HL-60/S4 treated with phorbol 12-myristate 13-acetate at 8.2 ng/mL for 4 days and 3 days (cell line): ENCODE data around the gene SHISA3.
"Not testable (repeated sequence)": the region's sequence is repeated elsewhere in the genome, so short reads cannot be mapped to it uniquely, and the experiment has no call there.

Source experiments
- in situ Hi-C: fragments of 300-500 bp; cut with MboI; formaldehyde crosslinking; loops from 2 replicates; pipeline ENCODE4 v1.15.0; 2022; ENCODE audit warnings: low sequenced_read_pairs

SHISA3 gene

DNA sequence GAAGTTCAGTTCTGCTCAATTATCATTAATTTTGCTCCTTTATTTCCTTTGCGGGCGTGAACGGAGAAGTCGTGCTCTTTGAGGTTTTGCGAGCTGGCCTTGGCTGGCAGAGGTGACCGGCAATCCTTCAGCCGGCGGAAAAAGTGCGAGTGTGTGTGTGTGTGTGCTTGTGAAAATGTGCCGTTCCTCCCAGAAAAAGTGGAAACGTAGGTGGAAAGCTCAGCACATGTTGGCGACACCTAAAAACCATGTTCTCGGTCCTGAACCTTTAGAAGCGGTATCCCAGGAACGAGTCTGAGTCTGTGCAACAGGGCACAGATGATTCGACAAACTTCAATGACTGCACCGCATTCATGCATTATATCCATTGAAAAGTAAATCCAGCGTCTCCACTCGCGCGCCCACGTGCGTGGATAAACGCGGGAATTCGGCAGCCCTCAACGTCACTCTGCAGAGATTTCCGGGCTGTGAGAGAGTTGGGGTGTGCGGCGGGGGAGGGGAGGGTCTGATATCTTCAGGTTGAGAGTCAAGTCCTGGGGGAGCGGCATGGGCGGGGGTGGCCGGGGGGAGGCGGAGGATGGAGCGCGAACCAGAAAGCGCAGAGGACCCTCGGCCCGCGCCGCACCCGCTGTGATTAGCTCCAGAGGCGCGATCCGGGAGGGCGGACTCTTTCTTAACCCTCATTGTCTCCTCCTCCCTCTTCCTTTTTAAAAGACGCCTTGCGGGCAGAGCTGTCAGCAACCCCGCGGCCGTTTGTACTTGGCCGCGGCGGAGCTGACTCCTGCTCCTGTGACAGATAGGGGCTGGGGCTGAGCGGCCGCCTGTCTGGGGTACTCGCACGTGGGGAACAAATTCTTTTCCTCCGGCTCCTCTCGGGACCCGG lies at the start of gene SHISA3:
Gene SHISA3 (plus strand): TSS at position 737 of the 883 bp plus-strand sequence. CDS start 569 bp downstream, outside the sequence.
- in situ Hi-C loops = no loop called here

DNA sequence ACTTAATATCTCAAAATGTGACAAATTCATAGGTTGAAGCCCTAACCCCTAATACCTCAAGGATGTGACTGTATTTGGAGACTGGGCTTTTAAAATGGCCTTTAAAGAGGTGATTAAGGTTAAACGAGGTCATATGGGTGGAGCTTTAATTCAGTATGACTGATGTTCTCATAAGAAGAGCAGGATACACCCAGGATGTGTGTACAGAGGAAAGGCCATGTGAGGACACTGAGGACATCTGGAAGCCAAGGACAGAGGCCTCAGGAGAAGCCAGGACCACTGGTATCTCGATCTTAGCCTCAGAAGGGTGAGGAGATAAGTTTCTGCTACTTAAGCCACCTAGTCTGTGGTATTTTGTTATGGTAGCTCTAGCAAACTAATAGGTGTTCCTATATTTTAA lies 49.0 kb upstream of the SHISA3 start:
- in situ Hi-C loops = no loop called here

DNA sequence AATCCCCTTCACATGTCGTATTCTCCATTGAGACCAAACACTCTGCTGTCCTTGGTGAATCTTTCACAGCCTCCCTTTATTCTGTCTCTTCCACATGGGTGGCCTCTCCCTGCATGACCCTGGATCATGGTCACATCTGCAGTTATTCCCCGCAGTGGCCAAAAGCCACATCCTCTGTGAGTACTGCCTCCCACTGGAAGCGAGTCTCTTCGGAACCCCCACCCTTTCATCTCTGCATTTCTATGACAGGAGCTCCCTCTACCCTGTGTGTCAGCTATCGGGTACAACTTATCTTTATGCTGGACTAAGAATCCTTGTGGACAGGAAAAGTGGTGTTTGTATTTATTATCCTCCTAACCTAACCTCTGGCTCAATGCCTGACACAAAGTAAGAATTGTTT lies 48.6 kb upstream of the SHISA3 start:
- in situ Hi-C loops = no loop called here

DNA sequence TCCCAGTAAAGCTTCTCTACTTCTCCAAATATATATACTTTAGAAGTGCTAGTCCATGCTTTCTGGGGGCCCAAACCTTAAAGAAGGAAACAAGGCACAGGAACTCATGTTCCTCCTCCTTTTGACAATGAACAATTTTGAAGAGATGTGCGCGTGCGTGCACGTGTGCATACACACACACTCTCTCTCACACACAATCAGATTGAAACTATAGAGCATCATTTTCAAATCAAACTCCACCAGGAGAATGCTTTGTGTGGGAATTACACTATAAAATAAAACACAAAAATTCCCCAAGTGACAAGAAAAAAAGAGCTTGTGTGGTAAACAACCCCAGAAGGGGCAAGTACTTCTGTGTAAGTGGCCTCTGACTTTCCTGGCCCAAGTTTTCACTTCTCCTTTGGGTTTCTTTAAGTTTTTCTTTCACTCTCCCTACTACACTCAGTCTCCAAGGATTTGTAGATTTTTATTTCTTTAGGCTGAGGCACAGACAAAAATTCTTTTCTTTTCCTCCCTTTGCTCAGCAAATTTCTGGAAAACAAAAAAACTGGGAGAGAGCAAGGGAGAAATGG lies 46.6 kb upstream of the SHISA3 start:
- in situ Hi-C loops = no loop called here

DNA sequence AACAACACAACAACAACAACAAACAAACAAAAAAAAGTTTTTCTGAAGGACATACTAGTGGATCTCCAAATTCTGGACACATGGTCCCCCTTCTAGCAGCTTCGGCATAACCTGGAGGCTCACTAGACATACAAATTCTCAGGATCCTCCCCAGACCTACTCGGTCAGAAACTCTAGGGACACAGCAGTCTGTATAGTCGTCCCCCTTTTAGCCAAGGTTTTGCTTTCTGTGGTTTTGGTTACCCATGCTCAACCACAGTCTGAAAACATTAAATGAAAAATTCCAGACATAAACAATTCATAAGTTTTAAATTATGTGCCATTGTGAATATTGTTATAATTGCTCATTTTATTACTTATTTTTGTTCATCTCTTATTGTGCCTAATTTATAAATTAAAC lies 45.2 kb upstream of the SHISA3 start:
- in situ Hi-C loops = no loop called here

DNA sequence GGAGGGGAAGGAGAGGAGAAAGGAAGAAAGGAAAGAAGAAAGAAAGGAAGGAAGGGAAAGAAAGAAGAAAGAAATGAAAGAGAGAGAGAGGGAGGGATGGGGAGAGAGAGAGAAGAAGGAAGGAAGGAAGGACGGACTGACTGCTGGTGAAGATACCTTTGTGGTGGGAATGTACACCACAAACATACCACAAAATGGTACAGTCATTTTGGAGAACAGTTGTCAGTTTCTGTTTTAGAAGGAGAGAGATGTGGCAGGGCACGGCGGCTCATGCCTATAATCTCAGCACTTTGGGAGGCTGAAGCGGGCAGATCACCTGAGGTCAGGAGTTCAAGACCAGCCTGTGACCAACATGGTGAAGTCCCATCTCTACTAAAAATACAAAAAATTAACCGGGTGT lies 40.0 kb upstream of the SHISA3 start:
- in situ Hi-C loops = no loop called here

DNA sequence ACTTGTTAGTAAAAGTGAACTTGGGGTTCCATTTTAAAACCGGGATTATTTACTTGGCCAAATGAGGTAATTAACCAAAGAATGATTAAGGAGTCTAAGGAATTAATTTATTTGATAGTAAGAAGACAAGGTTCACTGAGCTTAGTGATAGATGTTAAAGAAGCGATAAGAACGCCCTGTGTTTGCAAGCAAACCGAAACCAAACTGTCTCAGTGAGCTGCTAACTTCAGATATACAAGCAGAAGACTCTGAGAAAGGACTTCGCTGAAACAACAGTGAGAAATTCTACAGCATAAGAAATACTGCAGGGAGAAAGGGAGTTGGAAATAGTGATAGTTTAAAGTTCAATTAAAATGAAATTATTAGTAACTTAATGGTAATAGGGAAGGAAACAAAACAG lies 37.6 kb upstream of the SHISA3 start:
- in situ Hi-C loops = no loop called here

DNA sequence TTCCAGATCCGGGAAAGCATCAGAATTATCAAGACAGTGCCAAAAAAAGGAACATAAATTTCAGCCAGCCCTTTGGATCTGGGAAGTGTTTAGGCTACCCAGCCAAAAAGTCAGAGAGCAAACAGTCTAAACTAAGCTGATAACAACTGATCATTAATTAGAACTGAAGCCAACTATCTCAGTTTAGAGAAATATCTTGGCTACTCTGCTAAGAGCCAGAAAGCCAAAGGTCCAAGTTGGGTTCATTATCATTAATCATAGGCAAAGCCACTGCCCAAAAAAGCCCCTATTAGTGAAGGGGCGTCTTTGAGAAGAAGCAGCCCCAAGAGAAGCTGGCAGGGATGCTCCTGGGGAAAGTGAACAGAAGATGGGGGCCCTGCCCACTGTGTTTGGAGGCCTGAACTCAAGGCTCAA lies 37.0 kb upstream of the SHISA3 start:
- in situ Hi-C loops = no loop called here

DNA sequence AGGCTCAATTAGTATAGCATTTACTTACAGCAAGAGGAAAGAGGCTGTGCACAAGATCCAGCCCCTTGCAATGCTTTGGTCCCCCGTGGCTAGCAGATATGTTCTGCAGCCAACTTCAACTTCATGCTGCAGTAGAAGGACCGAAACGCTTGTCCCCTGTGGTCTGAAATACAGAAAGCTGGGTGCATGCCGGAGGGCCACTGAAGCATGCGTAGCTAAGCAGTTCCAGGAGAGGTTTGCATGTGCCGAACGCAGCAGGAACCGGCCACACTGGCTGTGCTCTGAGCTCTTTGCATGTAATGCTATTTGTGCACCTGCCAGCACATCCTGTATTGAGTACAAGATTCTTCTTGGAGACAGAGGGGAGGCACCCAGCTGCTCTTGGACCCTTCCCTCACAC lies 35.8 kb upstream of the SHISA3 start:
- in situ Hi-C loops = no loop called here

DNA sequence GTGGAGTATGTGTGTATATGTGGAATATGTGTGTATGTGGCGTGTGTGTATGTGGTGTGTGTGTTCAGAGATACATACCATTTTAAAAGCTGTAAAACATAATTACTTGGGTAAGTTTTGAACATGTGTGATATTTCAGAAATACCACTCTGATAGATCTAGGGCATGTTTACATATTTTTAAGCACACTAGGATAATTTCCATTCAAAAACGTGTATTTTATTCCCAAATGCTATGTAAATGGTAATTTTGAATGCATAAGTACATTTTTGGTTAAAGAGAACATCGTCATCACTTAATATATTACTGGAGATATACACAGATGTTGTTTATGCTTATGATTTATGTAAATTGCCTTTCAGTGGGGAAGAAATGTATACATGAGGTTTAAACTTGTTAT lies 34.7 kb upstream of the SHISA3 start:
- in situ Hi-C loops = no loop called here

DNA sequence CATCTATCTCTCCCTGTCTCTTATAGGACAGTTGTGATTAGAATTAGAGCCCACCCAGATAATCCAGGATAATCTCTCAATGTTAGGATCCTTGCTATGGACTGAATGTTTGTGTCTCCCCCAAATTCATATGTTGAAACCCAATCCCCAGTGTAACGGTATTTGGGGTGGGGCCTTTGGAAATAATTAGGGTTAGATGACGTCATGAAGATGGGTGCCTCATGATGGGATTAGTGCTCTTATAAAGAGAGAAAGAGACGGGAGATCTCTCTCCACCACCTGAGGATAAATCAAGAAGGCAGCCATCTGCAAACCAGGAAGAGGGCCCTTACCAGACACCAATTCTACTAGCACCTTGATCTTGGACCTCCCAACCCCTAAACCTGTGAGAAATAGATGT lies 33.7 kb upstream of the SHISA3 start:
- in situ Hi-C loops = no loop called here

DNA sequence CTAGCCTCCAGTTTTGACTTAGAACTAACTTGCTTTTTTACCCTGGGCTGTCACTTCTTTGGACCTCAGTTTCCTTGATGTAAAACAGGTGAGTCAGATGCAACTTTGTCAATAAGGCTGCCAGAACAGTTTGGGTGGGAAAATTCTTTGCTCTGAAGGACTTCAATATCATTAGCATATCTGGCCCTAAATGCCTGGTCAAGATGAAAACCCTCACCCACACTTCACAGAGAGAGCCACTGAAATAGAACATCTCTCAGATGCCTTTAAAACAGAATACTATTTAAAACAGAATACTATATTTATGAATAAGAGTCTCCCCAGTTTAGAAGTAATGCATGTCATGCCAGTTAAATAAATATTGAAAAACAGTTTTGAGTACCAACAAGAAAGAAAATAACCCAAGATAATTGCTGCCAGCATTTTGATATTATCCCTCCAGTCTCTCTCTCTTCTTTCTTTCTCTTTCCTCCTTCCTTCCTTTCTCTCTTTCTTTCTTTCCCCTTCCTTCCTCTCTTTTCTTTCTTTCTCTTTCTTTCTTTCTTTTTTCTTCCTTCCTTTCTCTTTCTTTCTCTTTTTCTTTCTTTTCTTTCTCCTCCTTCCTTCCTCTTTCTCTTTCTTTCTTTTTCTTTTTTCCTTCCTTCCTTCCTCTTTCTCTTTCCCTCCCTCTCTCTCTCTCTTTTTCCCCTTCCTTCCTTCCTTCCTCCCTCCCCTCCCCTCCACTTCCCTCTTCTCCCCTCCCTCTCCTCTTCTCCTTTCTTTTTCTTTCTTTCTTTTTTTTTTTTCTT lies 32.8 kb upstream of the SHISA3 start:
- in situ Hi-C loops = no loop called here

DNA sequence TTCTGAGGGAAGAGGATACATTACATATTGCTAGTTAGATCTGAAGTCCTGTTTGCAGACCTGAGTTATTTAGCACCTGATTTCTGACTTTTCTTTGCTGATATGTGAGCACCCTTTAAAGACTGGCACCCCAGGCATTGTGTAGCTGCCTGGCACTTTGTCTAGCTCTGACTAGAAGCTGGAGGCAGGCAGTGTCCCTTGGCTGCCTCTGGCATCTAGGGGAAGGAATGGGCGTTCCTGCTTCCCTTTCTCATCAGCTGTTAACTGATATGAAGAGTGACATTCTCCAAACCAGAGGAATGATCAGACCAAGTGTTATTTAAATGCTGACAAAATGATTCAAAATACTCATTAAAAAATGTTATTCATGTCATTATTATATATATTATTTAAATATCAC lies 30.3 kb upstream of the SHISA3 start:
- in situ Hi-C loops = no loop called here

DNA sequence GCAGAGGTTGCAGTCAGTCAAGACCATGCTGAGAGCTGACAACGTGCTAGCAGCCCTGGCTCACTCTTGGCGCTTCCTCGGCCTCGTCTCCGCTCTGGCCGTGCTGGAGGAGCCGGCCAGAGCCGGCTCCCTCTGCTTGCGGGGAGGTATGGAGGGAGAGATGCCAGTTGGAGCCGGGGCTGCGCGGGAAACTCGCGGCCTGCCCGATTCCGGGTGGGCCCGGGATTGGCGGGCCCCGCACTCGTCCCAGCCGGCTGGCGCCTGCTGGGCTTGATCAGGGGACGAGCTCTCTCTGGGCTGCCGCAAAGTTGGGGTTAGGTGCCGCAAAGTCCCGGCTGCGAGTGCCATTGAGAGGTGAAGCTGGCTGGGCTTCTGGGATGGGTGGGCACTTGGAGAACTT lies 27.8 kb upstream of the SHISA3 start:
- in situ Hi-C loops = no loop called here

DNA sequence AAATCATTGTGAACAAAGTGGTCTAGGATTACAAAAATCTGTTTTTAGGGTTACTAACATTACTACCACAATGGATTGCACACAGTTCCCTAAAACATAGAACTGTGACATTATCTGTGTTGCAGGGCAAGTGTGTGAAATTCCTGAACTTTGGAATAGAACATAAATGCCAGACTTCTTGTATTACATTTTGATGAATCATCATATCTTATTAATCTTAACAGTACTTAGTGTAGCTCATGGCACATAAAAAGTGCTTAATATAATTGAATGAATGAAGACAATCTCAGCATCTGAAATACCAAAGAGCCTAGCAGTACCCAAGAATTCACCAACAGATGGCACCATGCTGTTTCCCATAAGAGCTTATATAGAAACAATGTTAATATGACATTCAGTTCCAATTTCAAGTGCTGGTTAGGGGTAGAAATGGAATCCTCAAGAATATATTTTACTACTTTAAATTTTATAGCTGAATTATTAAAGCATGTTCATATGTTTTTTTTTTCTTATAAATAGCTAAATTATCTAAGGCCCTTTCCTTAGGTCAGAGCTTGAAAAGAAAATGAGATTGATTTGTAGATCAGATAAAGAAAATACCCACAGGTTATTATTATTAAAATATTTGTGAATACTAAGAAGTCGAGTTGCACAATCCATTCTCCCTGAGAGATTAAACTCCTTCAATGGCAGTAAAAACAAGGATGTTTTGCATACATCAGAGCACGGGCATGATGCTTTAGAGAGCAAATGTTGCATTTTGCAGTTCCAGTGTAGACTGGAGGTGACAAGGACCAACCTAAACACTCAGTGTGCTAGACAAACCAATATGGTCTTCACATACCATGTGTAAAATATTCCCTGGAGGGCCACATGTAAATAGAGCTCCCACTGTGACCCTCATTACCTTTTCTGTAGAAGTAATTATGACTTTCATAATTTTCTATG lies 25.7 kb upstream of the SHISA3 start:
- in situ Hi-C loops = no loop called here

DNA sequence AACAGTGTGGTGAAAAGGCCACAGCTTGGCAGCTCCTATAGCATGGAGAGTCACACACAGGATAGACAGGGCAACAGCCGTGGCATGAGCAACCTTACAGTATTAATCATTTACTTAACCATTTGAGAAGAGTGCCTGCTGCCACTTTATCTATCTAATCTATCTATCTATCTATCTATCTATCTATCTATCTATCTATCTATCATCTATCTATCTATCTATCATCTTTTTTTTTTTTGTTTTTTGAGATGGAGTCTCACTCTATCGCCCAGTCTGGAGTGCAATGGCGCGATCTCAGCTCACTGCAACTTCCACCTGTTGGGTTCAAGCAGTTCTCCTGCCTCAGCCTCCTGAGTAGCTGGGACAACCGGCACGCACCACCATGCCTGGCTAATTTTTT lies 25.0 kb upstream of the SHISA3 start:
- in situ Hi-C loops = not testable (repeated sequence)

DNA sequence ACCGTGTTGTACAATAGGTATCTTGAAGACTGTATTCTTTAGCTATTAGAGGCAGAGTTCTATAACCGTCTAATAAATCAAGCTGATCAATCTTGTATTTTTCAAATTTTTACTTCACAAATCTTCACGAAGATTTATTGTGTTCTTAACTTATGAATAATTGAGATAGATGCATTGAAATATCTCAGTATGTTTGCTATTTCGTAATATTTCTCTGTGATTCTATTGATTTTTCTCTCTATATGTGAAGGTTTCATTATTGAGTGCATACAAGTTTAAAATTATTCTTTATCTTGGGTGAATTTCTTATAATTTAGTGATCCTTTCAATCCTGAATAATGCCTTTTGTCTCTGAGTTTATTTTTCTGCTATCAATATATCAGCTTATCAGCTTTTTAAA lies 19.8 kb upstream of the SHISA3 start:
- in situ Hi-C loops = no loop called here

DNA sequence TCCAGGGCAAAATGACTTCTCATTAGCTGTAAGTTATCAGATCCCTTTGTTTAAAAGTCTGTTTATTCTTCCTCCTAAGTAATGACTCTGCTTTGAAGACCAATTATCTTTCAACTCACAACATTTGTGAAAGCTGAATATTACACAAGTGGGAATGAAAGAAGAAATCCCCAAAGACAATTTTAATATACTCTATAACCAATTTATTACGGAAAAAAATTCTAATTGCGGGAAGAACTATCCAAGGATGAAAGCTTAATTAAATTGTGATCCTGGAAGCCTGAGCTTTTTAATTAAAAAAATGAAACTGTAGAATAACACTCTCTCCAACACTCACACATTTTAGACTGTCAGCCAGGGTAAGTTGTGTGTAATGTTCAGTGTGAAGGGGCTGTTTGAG lies 15.6 kb upstream of the SHISA3 start:
- in situ Hi-C loops = no loop called here

DNA sequence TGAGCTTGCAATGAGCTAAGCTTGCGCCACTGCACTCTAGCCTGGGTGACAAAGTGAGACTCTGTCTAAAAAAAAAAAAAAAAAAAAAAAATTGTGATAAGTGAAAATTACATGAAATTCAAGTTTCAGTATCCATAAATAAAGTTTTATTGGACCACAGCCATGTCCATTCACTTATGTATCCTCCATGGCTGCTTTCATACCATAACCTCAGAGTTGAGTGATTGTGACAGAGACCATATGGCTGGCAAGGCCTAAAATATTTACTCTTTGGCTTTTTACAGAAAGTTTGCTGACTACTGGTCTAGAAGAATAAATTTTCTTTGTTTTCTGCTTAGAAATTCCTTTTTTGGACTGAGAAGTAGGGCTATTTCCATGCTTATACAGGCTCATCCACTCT lies 11.8 kb upstream of the SHISA3 start:
- in situ Hi-C loops = no loop called here

DNA sequence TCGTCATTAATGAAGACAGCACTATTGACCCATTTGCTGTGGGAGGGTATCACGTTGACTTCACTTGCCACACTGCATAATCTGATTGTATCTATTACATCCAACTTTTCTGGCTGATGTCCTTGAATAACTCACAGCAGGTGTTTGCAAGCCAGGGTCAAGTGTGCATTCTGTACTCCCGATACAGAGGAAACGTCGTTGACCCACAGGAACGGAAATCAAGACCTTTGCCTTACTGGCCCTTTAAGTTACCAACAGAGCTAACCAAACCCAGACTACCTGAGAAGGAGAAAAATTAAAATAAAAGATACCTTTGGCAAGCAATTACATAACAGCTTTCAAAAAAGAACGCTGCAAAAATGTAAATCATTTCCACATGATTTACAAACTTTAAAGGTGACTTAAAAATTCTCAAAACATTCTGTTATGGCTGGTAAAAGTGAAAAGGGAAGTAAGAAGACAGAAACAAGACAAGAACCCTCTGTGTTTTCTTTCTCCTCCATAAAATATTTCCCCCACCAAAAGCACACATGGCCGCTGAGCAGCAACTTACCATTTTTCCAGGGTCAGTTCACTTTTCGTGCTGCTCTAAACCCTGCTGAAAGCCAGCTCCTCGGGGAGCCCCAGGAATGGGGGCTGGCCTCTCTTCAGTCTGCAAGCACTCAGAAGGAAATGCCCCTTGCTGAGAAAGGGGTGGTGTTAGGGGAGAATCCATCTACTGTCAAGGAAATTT lies 6.5 kb upstream of the SHISA3 start:
- in situ Hi-C loops = no loop called here
